ENCODE measurements around the gene CLK3.
"Not testable (repeated sequence)": the region's sequence is repeated elsewhere in the genome, so short reads cannot be mapped to it uniquely, and the experiment has no call there.

Gene CLK3
- 67.2 to 205 (median 108) reads per million in 3 experiments for total RNA-seq

DNA sequence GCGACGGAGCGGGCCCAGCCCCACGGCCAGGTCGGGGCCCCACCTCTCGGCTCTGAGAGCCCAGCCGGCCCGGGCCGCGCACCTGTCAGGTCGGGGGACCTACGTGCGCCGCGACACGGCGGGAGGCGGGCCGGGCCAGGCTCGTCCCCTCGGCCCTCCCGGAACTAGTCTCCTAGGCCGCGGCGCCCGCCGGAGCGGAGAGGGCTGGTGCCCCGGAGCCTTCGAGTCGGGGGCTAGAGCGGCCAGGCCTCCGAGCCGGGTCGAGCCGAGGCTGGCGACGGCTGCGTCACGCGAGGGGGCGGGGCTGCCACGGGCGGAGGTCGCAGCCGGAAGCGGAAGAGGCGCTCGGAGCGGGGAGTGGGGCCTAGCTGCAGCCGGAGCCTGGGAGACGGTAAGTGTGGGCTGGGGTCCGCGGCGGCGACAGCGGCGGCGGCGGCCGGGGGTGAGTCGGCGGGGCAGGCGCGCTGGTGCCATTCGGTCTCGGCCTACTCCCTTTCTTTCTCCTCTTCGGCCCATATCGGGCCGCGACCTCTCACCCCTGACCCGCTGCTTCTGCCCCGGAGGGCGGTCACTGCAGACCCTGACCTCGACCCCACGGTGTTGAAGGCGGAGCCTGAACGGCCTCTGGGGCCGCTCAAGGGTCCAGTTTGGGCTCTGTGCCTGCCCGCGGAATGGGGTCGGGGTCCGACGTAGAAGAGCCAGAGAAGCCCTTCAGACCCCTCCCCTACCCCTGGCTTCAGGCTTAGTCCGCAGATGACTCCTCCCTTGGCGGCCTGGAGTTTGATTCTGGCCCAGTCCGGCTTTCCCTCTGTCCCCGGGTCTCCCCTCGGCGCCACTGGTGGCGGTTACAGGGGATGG lies at the start of gene CLK3:
TSS of gene CLK3 (plus strand) at position 329 of the 858 bp plus-strand sequence. CDS start 3,361 bp downstream, outside the sequence.
- DNase-seq: peak; percentile 94

- no peak for DNase-seq
Measured at GRCh38 chr15:74568594-74568993, 47.0 kb upstream of the CLK3 start.

- DNase-seq: no peak
Measured at GRCh38 chr15:74569731-74570070, 45.9 kb upstream of the CLK3 start.

DNA sequence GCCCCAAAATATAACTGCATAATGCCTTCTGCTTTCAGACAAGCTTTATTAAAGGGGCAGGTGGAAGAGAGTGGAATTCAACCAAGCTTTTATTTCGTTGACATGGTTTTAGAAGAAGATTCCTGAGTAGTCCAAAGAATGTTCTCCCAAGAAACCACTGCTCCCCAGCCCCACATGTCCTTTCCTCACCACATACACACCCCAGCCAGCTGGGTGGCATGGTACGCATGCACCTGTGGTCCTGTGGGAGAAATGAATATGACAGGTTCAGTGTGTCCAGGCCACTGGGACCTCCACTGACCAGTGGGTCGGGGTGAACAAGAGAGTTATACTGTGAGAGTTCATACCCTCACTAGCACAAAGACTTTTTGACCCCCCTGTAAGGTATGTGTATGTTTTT lies 44.4 kb upstream of the CLK3 start:
- DNase-seq: no peak

GRCh38 chr15:74573987-74574386 lies 41.6 kb upstream of the CLK3 start:
- DNase-seq: no peak

GRCh38 chr15:74578496-74578994 lies 37.1 kb upstream of the CLK3 start:
- DNase-seq: no peak

DNA sequence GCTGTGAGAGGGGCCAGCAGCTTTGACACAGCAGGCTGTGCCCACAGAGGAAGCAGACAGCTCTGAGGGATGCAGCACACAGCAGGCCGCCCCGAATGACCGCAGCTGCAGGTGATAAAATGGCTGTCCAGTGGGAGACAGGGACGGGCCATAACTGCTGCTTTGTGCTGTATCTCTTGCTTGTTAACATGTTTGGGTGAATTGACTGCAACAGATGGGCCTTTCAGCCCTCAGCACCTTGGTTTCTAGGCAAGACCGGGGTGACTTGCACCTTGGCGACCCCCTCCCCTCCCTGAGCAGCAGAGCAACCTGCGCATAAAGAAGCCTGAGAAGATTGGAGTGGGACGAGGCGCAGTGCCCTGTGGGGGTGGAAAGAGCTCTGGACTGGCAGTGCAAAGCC lies 36.6 kb upstream of the CLK3 start:
- DNase-seq: no peak

DNA sequence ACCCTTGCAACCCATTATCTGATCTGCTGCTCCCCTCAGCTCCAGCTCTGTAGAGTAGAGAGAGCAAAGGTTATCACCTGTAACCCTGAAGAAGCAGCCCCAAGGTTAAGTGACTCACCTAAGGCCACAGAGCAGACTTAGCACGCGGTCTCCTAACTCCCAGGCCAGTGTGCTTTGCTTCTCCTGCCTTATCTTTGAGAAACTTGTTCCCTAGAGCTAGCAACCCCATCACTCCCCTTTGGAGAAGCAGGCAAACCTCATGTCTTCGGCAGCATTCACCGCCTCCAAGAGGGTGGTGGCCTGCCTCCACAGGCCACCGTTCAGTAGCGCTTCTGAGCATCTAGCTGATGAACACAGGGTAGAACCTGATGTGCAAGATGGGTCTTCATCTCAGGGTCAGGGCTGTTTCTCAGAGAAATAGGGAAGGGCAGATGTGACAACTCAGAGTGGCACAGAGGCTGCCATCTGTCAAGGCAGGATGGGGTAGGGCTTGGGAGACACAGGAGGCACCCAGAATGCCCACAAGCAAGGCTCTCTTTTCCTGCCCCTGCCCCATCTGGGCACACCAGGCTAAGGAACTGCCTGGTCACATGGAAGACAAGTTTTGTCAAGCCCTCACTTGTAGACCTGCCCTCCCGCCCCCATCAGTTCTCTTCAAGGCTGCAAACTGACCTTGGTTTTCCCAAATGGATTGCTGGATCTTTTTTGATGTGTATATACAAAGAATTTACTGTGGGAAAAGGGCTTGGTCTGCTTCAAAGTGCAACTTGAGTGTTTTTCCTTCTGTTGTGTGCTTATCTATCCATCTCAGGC lies 34.9 kb upstream of the CLK3 start:
- no peak for DNase-seq

DNA sequence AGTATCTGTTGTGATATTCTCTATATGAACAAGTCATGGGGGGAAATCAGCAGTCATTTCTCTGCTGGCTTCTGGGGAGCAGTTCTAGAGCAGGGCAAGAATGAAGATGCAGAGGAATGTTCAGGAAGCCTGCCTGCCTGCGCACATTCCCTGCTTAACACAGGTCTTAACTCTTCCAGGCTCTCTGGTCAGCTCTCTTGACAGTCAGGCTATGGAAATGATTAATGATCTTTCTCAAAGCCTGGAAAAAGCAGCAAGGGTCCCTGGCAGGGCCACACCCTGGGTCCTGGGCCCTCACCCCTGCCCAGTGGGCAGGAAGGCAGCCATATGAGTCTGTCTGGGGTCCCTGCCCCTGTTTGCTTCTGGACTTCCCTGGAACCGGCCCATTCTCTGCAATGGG lies 31.4 kb upstream of the CLK3 start:
- no peak for DNase-seq

- DNase-seq: no peak
Measured at GRCh38 chr15:74584779-74585178, 30.9 kb upstream of the CLK3 start.

GRCh38 chr15:74585191-74585590 lies 30.4 kb upstream of the CLK3 start:
- DNase-seq: no peak

- DNase-seq: no peak
Measured at GRCh38 chr15:74585857-74586256, 29.8 kb upstream of the CLK3 start.

- DNase-seq: no peak
Measured at GRCh38 chr15:74589826-74590225, 25.8 kb upstream of the CLK3 start.

- DNase-seq: no peak
Measured at GRCh38 chr15:74592222-74592621, 23.4 kb upstream of the CLK3 start.

DNA sequence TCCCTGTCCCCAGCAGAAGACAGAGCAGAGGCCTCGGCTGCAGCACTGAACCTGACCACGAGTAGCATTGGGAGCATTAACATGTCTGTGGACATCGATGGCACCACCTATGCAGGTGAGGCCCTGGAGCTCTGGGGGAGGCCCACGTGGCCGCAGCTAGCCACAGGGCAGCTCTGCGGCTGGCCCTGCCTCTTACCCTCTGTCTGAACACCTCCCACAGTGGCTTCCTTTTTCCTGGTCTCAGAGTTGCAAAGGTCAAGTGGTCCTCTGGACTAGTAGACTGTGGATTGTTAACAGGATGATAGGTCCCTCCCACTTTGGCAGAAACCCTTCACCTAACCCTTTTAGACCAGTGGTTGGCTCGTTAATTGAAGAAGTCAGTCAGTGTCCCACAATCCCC lies 22.5 kb upstream of the CLK3 start:
- no peak for DNase-seq

- DNase-seq: no peak
Measured at GRCh38 chr15:74594455-74594854, 21.2 kb upstream of the CLK3 start.

- DNase-seq: no peak
Measured at GRCh38 chr15:74595271-74595670, 20.4 kb upstream of the CLK3 start.

GRCh38 chr15:74596736-74597135 lies 18.9 kb upstream of the CLK3 start:
- DNase-seq: not testable (repeated sequence)

- DNase-seq: not testable (repeated sequence)
Measured at GRCh38 chr15:74597146-74597705, 18.4 kb upstream of the CLK3 start.

- DNase-seq: peak; percentile 79
Measured at GRCh38 chr15:74598126-74598842, 17.4 kb upstream of the CLK3 start.

DNA sequence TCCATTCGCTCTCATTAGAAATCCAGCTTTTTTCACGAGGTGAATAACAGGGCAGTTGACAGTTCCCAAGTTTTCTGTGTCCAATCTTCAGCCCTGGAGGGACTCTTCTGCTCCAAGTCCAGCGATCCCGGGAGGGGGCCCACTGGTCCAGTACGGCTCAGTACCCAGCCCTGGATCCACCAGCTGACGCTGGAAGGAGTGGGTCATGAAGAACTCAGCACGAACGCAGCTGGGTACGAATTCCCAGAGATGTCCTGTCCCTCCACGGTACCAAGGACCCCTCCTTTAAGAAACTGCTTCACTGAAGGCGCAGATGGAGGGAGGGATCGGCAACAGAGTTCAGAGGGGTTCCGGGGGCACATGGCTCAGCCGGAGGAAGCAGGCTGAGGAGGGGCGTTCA lies 16.5 kb upstream of the CLK3 start:
- DNase-seq: no peak

DNA sequence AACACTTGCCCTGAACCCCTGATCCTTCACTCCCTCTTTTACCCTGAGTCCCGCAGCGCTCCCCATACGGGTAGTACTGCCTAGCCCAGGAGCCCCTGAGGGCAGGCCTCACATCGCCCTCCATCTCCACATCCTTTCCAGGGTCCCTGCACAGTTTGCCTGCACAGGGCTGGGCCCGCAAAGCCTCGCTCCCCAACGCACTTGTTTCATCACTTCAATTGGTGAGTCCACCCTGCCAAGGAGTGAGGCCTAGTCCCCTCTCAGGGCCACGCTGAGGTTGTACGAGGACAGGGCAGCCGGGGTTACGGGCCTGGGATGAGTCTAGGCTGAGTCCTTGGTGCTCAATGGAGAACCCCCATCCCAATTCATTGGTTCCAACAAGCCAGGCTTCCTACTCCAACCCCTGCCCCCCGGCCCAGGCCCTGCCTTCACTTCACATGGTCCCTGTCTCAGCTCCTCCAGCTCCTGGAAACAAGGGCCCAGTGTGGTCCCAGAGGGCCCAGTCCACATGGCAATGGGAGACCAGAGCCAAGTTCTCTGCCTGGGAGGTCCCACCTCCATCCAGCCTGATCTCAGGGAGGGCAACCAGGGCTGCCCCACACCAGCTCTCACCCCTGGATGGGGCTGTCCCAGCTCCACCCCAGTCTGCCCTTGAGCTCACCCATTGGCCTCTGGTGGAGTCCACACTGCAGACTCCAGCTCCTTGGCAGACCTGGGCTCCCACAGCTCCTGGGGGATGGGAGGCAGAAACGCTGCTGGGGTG lies 12.4 kb upstream of the CLK3 start:
- no peak for DNase-seq
